MM.1S (cell line): ENCODE results near the gene ANKRD65.

Source experiments
- EZH2 ChIP-seq: fragments of 300-600 bp; sonication (generic); optimal IDR thresholded peaks from 2 replicates; pipeline ENCODE3; 2017; ENCODE audit warnings: low read depth, mild to moderate bottlenecking, antibody characterized with exemption, low read length, mixed read lengths
- EZH2phosphoT487 ChIP-seq: fragments of 300-600 bp; sonication (generic); IDR thresholded peaks from 2 replicates; pipeline ENCODE4 v1.6.1; 2018; ENCODE audit warnings: antibody characterized with exemption, low read length
- TF ChIP-seq, protein P1 (sequence below): fragments of 300-600 bp; sonication (generic); IDR thresholded peaks from 2 replicates; pipeline ENCODE4 v1.5.1; 2016; ENCODE audit warnings: antibody characterized with exemption, low read length, mixed read lengths

- TF ChIP-seq, protein P1, sequence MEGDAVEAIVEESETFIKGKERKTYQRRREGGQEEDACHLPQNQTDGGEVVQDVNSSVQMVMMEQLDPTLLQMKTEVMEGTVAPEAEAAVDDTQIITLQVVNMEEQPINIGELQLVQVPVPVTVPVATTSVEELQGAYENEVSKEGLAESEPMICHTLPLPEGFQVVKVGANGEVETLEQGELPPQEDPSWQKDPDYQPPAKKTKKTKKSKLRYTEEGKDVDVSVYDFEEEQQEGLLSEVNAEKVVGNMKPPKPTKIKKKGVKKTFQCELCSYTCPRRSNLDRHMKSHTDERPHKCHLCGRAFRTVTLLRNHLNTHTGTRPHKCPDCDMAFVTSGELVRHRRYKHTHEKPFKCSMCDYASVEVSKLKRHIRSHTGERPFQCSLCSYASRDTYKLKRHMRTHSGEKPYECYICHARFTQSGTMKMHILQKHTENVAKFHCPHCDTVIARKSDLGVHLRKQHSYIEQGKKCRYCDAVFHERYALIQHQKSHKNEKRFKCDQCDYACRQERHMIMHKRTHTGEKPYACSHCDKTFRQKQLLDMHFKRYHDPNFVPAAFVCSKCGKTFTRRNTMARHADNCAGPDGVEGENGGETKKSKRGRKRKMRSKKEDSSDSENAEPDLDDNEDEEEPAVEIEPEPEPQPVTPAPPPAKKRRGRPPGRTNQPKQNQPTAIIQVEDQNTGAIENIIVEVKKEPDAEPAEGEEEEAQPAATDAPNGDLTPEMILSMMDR, result no peak
- TF ChIP-seq EZH2phosphoT487 (no peak), EZH2 (no peak)
These were observed 4.8 kb upstream of the ANKRD65 start for GRCh38 chr1:1425753-1426495.
